Fibroblast of mammary gland (primary cell): ENCODE data around the gene AFP.
A peak's percentile ranks its signal among the peaks of the same experiment; 100 is the strongest.

Source experiments
- DNase-seq: peaks from one replicate; pipeline ENCODE4 v3.0.0-alpha.2; 2010; ENCODE audit warnings: low read depth
- H3K4me3 ChIP-seq: 2 replicates; pipeline ENCODE4 v1.5.1; 2011; ENCODE audit warnings: low read depth, mild to moderate bottlenecking, low read length, moderate library complexity; ENCODE audit not compliant: control insufficient read depth
- CTCF ChIP-seq: conservative IDR thresholded peaks from 2 replicates; pipeline ENCODE4 v1.5.1; 2011; ENCODE audit warnings: low read depth, low read length, inconsistent platforms; ENCODE audit not compliant: control insufficient read depth, insufficient read depth

Gene AFP

GRCh38 chr4:73413294-73413755, 22.7 kb upstream of the AFP start:
- TF ChIP-seq CTCF: no peak
- no peak for DNase-seq
- no peak overlapping the region for H3K4me3 ChIP-seq

- TF ChIP-seq CTCF: no peak
- no peak overlapping the region for H3K4me3 ChIP-seq
- DNase-seq: no peak
Observed at GRCh38 chr4:73414936-73415271, 21.1 kb upstream of the AFP start.

- TF ChIP-seq CTCF: no peak
- peak; percentile 14 for DNase-seq
- no peak overlapping the region for H3K4me3 ChIP-seq
Observed at GRCh38 chr4:73415807-73416238, 20.2 kb upstream of the AFP start.

GRCh38 chr4:73416423-73417087, 19.5 kb upstream of the AFP start:
- TF ChIP-seq CTCF: no peak
- DNase-seq: no peak
- no peak overlapping the region for H3K4me3 ChIP-seq

- TF ChIP-seq CTCF: no peak
- H3K4me3 ChIP-seq: no peak overlapping the region
- DNase-seq: no peak
Observed at GRCh38 chr4:73417342-73417741, 18.7 kb upstream of the AFP start.

GRCh38 chr4:73417973-73418372, 18.0 kb upstream of the AFP start:
- DNase-seq: peak; percentile 20
- no peak for TF ChIP-seq CTCF
- H3K4me3 ChIP-seq: no peak overlapping the region

GRCh38 chr4:73418677-73419076, 17.3 kb upstream of the AFP start:
- no peak overlapping the region for H3K4me3 ChIP-seq
- no peak for DNase-seq
- TF ChIP-seq CTCF: no peak
